ENCODE results near the gene FOXJ2.

- TF ChIP-seq MEF2A (IDR thresholded peaks at IDR 0.05; ENCODE audit: insufficient read depth, low read depth, low read length) (no peak), POLR2AphosphoS5 (IDR thresholded peaks at IDR 0.05; ENCODE audit: low read length) (no peak), MTA2 (IDR thresholded peaks at IDR 0.05; ENCODE audit: low read depth) (no peak), ASH2L (IDR thresholded peaks at IDR 0.05; ENCODE audit: borderline replicate concordance, low read depth) (no peak), EP300 (IDR thresholded peaks at IDR 0.05; ENCODE audit: borderline replicate concordance in 1 of 2, control insufficient read depth in 1 of 2, low read depth in 2 of 2, low read length in 2 of 2) (no peak), RBBP5 (conservative IDR thresholded peaks at IDR 0.05) (no peak), SUZ12 (IDR thresholded peaks at IDR 0.05; ENCODE audit: unreplicated experiment) (no peak), RCOR1 (conservative IDR thresholded peaks at IDR 0.05; ENCODE audit: low read depth, low read length) (no peak), JUNB (IDR thresholded peaks at IDR 0.05) (no peak), RAD21 (IDR thresholded peaks at IDR 0.05; ENCODE audit: insufficient read depth, low read depth, low read length) (no peak), MYC (IDR thresholded peaks at IDR 0.05; ENCODE audit: insufficient read depth, insufficient read length, insufficient replicate concordance, low read length, severe bottlenecking) (no peak), SRF (IDR thresholded peaks at IDR 0.05; ENCODE audit: low read depth in 2 of 2, low read length in 2 of 2) (no peak), ZBTB4 (CRISPR knock-in tag; IDR thresholded peaks at IDR 0.05) (no peak)
Measured at GRCh38 chr12:7994731-7995205, 37.7 kb upstream of the FOXJ2 start.
